GM12878 (cell line): ENCODE measurements around the gene HNRNPM. TPM values are rescaled to one million over a fixed set of nuclear protein-coding genes. Genes with fewer than 3 reads are reported as not detected.

ENCODE experiments used
- ASH2L ChIP-seq: fragments of 300-600, 200-600 bp; sonication (generic); IDR thresholded peaks from 2 replicates; pipeline ENCODE4 v1.6.1; 2017; ENCODE audit warnings: low read depth, mild to moderate bottlenecking, borderline replicate concordance
- YY1 ChIP-seq: IDR thresholded peaks from 2 replicates; pipeline ENCODE4 v1.6.1; 2011; ENCODE audit warnings: low read depth, mild to moderate bottlenecking, low read length
- polyA plus RNA-seq, 11 experiments: library from polyadenylated mRNA; depleted of rRNA in 4 of 11; unstranded in 6 of 11; stranded (reverse) in 5 of 11; fragments of >200 nt; fragmentation: Nextera tagmentation in 4 of 11; fragmentation: Illumina TruSeq in 1 of 11; extraction: Ambion mirVana in 4 of 11; extraction: Trizol in 1 of 11; gene quantifications; 1 replicate in 1 of 11; 2 replicates in 10 of 11; pipeline versions ENCODE4 v1.2.1 to v1.2.3, GENCODE V29; 2011 to 2016; ENCODE audit warnings: inconsistent platforms in 2 of 11, missing spikeins in 2 of 11, low read depth in 1 of 11
- total RNA-seq, 4 experiments: library from RNA; depleted of rRNA in 3 of 4; stranded (reverse); fragments of >200 nt in 3 of 4; fragmentation: Illumina TruSeq in 1 of 4; extraction: Trizol in 1 of 4; gene quantifications; 2 replicates each; pipeline versions ENCODE4 v1.2.1 to v1.2.3, GENCODE V29; 2013 to 2021
- TF ChIP-seq, protein P1 (sequence below): fragments of 150-350 bp; IDR thresholded peaks from 2 replicates; pipeline ENCODE4 v1.6.1; 2016; ENCODE audit warnings: low read depth, low read length
- TF ChIP-seq, protein P2 (sequence below): IDR thresholded peaks from 2 replicates; pipeline ENCODE4 v1.6.1; 2012; ENCODE audit warnings: mild to moderate bottlenecking, low read depth, low read length

Gene HNRNPM
- total and polyA plus RNA-seq, 10 of the 15 experiments (the other 5 are each of a cell fraction or from before 2014, with no cell fraction given) = 14.3 to 415 (median 198) TPM

DNA sequence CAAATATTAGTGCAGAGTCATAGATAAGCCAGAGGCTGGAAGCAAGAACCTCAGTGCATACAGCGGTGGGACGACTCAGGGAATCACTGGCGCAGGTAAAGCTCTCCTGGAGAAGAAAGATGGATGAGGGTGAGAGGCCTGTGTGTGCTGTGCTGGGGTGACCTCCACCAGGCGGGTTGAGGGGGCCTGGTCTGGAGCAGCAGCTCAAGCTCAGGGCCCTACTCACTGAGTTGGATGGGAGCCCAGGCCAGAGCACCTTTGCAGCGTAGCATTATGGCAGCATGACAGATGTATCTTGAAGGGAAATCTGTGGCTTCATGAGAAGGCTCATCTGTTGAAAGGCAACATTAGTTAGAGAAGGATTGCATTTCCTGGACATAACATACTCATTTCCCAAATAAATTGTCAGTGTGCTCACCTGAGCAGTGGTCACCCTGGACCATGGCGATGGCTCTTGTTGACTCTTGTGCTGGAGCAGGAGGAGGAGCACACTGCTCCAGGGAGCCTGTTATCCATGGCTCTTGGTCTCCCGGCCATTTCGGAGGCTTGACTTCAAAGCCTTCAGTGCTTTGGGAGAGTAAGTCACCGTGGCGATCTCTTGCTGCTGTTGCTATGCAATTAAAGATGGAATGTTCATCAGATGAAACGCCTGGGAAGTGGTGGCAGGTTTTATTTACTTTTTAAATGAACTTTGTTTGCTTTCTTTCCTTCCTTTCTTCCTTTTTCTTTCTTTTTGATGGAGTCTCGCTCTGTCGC lies 25.0 kb downstream of the HNRNPM start (continued):
- TF ChIP-seq, protein P1, sequence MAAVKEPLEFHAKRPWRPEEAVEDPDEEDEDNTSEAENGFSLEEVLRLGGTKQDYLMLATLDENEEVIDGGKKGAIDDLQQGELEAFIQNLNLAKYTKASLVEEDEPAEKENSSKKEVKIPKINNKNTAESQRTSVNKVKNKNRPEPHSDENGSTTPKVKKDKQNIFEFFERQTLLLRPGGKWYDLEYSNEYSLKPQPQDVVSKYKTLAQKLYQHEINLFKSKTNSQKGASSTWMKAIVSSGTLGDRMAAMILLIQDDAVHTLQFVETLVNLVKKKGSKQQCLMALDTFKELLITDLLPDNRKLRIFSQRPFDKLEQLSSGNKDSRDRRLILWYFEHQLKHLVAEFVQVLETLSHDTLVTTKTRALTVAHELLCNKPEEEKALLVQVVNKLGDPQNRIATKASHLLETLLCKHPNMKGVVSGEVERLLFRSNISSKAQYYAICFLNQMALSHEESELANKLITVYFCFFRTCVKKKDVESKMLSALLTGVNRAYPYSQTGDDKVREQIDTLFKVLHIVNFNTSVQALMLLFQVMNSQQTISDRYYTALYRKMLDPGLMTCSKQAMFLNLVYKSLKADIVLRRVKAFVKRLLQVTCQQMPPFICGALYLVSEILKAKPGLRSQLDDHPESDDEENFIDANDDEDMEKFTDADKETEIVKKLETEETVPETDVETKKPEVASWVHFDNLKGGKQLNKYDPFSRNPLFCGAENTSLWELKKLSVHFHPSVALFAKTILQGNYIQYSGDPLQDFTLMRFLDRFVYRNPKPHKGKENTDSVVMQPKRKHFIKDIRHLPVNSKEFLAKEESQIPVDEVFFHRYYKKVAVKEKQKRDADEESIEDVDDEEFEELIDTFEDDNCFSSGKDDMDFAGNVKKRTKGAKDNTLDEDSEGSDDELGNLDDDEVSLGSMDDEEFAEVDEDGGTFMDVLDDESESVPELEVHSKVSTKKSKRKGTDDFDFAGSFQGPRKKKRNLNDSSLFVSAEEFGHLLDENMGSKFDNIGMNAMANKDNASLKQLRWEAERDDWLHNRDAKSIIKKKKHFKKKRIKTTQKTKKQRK = no peak
- TF ChIP-seq ASH2L (no peak), YY1 (no peak)
- TF ChIP-seq, protein P2, sequence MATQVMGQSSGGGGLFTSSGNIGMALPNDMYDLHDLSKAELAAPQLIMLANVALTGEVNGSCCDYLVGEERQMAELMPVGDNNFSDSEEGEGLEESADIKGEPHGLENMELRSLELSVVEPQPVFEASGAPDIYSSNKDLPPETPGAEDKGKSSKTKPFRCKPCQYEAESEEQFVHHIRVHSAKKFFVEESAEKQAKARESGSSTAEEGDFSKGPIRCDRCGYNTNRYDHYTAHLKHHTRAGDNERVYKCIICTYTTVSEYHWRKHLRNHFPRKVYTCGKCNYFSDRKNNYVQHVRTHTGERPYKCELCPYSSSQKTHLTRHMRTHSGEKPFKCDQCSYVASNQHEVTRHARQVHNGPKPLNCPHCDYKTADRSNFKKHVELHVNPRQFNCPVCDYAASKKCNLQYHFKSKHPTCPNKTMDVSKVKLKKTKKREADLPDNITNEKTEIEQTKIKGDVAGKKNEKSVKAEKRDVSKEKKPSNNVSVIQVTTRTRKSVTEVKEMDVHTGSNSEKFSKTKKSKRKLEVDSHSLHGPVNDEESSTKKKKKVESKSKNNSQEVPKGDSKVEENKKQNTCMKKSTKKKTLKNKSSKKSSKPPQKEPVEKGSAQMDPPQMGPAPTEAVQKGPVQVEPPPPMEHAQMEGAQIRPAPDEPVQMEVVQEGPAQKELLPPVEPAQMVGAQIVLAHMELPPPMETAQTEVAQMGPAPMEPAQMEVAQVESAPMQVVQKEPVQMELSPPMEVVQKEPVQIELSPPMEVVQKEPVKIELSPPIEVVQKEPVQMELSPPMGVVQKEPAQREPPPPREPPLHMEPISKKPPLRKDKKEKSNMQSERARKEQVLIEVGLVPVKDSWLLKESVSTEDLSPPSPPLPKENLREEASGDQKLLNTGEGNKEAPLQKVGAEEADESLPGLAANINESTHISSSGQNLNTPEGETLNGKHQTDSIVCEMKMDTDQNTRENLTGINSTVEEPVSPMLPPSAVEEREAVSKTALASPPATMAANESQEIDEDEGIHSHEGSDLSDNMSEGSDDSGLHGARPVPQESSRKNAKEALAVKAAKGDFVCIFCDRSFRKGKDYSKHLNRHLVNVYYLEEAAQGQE = no peak
